ENCODE data around the gene TBC1D22A.

The TBC1D22A gene

GRCh38 chr22:47152938-47153337 lies 390.5 kb downstream of the TBC1D22A start:
- no peak for TF ChIP-seq CTCF (IDR thresholded peaks at IDR 0.05; ENCODE audit: low read depth, low read length)
- DNase-seq (ENCODE audit: low read depth in 2 of 2): peak in 1 of 2 donors; percentile 20
- no peak overlapping the region for H3K4me3 ChIP-seq (replicated peaks in 1 of 2; ENCODE audit: low read depth in 2 of 2, low read length in 2 of 2)

GRCh38 chr22:47153854-47154525 lies 391.5 kb downstream of the TBC1D22A start:
- no peak for TF ChIP-seq CTCF (IDR thresholded peaks at IDR 0.05; ENCODE audit: low read depth, low read length)
- no peak overlapping the region for H3K4me3 ChIP-seq (replicated peaks in 1 of 2; ENCODE audit: low read depth in 2 of 2, low read length in 2 of 2)
- peak in 1 of 2 donors; percentile 2 for DNase-seq (ENCODE audit: low read depth in 2 of 2)

- TF ChIP-seq CTCF (IDR thresholded peaks at IDR 0.05; ENCODE audit: low read depth, low read length): no peak
- peak overlapping the region in 1 of 2 donors; percentile 21 for H3K4me3 ChIP-seq (replicated peaks in 1 of 2; ENCODE audit: low read depth in 2 of 2, low read length in 2 of 2)
- peak; percentile 53 to 81 for DNase-seq (ENCODE audit: low read depth in 2 of 2)
Observed at GRCh38 chr22:47154621-47155081, 392.2 kb downstream of the TBC1D22A start.

GRCh38 chr22:47155131-47155885 lies 392.9 kb downstream of the TBC1D22A start:
- TF ChIP-seq CTCF (IDR thresholded peaks at IDR 0.05; ENCODE audit: low read depth, low read length): no peak
- no peak for DNase-seq (ENCODE audit: low read depth in 2 of 2)
- H3K4me3 ChIP-seq (replicated peaks in 1 of 2; ENCODE audit: low read depth in 2 of 2, low read length in 2 of 2): peak overlapping the region in 1 of 2 donors; percentile 21

- H3K4me3 ChIP-seq (replicated peaks in 1 of 2; ENCODE audit: low read depth in 2 of 2, low read length in 2 of 2): no peak overlapping the region
- no peak for TF ChIP-seq CTCF (IDR thresholded peaks at IDR 0.05; ENCODE audit: low read depth, low read length)
- no peak for DNase-seq (ENCODE audit: low read depth in 2 of 2)
Observed at GRCh38 chr22:47155912-47156311, 393.5 kb downstream of the TBC1D22A start.

GRCh38 chr22:47156352-47157092 lies 394.1 kb downstream of the TBC1D22A start:
- no peak for DNase-seq (ENCODE audit: low read depth in 2 of 2)
- no peak for TF ChIP-seq CTCF (IDR thresholded peaks at IDR 0.05; ENCODE audit: low read depth, low read length)
- no peak overlapping the region for H3K4me3 ChIP-seq (replicated peaks in 1 of 2; ENCODE audit: low read depth in 2 of 2, low read length in 2 of 2)
